A375 (cell line): ENCODE data around the gene GSTK1. TPM values are rescaled to one million over a fixed set of nuclear protein-coding genes. Genes with fewer than 3 reads are reported as not detected.

Source experiments
- small RNA-seq: library from RNA; depleted of rRNA; stranded (forward); fragments of <200 nt; gene quantifications from one replicate; pipeline ENCODE3, GENCODE V24; 2014
- total RNA-seq: library from RNA; depleted of rRNA; stranded (reverse); fragments of >200 nt; shearing (Covaris generic); gene quantifications from 2 replicates; pipeline ENCODE4 v1.2.3, GENCODE V29; 2014; rRNA removed

Gene GSTK1
- 126 and 140 TPM in 2 replicates for total RNA-seq

GRCh38 chr7:143263266-143264195 is at the start of gene GSTK1:
TSS of gene GSTK1 (plus strand) at chr7:143263441. CDS start at chr7:143263514, 73 bp downstream.

DNA sequence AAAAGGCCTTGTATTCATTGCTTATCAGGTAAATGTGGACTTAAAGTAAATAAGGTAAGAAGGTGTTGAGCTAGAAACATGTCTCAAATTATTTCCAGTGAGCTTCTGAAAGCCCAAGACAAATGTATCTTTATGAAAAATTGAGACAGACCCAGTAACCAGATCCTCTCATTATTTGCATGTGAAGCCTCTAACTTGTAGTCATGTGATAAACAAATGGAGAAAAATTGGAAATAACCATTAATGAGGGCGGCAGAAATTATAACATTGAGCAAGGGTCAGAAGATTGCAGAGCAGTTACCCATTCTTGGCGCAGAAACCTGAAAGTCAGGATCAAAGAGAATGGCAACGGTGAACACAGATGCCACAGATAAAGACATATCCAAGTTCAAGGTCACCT is 41.5 kb upstream of the GSTK1 start, which contains the start of gene TAS2R40:
Gene TAS2R40 (plus strand): TSS at position 301 of the 400 bp plus-strand sequence. CDS start 42 bp downstream, at position 343.

DNA sequence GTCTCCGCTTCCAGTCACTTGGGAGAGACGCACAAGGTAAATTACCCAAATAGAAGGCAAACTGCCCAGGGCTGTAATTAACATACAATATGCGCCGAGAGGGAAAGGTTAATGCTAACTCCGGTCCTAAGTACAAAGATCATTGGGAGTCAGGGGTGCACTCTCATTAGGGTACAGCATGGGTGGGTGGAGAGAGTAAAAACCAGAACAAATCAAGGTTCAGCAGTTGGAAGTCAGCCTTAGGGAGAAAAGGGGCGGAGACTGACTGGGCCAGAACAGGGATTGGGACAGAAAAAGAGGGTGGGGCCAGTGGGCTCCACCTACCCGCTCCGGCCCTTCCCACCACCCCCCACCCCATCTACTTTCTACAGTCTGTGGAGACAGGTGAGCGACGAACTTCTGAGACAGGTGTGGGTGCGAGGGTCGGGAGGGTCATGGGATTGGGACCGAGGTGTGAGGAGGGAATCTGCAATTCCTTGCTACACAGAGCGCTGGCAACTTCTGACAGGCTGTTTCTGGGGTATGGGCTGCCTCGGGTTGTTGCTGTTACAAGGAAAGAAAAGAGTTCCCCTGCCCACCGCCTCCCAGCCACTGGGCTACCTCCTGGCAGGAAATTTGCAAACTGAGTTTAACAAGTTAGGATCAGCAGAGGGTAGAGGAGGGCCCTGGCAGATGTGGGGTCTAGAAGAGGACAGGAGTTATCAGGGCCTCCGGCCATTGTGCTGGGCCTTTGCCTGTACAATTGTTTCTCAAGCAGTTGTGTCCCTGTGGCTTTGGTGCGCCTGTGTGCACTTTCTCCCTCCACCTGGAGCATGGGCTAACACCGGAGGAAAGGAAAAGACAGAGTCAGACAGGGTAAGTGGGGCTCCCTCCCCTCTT is 21.6 kb downstream of the GSTK1 start, which contains the start of gene TMEM139:
Gene TMEM139 (plus strand): TSS at position 368 of the 879 bp plus-strand sequence. CDS start 1,000 bp downstream, outside the sequence.

GRCh38 chr7:143287935-143288826 is 24.9 kb downstream of the GSTK1 start, which contains the start of gene CASP2:
TSS of gene CASP2 (plus strand) at chr7:143288351. CDS start at chr7:143288456, 105 bp downstream.

GRCh38 chr7:143315776-143316175 is 52.5 kb downstream of the GSTK1 start, which contains the start of gene CLCN1:
TSS of gene CLCN1 (plus strand) at chr7:143316111. CDS start at chr7:143316213, 102 bp downstream.

Small RNA genes lying within 50 kb of the gene (small RNA-seq; reads per million reads assigned to genes)
- gene AC073342.3 (not detected), gene RN7SL481P (not detected), gene RN7SL535P (not detected)

Other genes with a start within 250 kb of the GSTK1 start
- gene OR9A2, start 236.3 kb upstream of the GSTK1 start, total RNA-seq, result 0.38 TPM in 1 of 2 replicates, not detected in the other
- gene OR6V1, start 211.1 kb upstream of the GSTK1 start, total RNA-seq, result not detected in 2 replicates
- gene PIP, start 131.4 kb upstream of the GSTK1 start, total RNA-seq, result not detected in 2 replicates
- not detected in 2 replicates for gene TAS2R39, start 80.0 kb upstream of the GSTK1 start, total RNA-seq
- not detected in 2 replicates for gene TAS2R40, start 41.4 kb upstream of the GSTK1 start, total RNA-seq
- 1.2 and 3.2 TPM in 2 replicates for gene TMEM139, start 21.5 kb downstream of the GSTK1 start, total RNA-seq
- 19.1 and 25.5 TPM in 2 replicates for gene CASP2, start 24.9 kb downstream of the GSTK1 start, total RNA-seq
- not detected in 2 replicates for gene CLCN1, start 52.7 kb downstream of the GSTK1 start, total RNA-seq
- 1.4 and 2.4 TPM in 2 replicates for gene FAM131B, start 99.3 kb downstream of the GSTK1 start, total RNA-seq
- 54.7 and 69.1 TPM in 2 replicates for gene ZYX, start 117.9 kb downstream of the GSTK1 start, total RNA-seq
- gene EPHA1, start 145.4 kb downstream of the GSTK1 start, total RNA-seq, result 0.04 and 0.24 TPM in 2 replicates
- gene TAS2R60, start 180.0 kb downstream of the GSTK1 start, total RNA-seq, result not detected in 2 replicates
- gene TAS2R41, start 214.4 kb downstream of the GSTK1 start, total RNA-seq, result not detected in 2 replicates